NB4 (cell line): ENCODE measurements around the gene MOGAT3.

Source experiments
- DNase-seq: peaks from one replicate; pipeline ENCODE4 v3.0.0; 2010; ENCODE audit warnings: low read depth
- H3K4me3 ChIP-seq: one replicate; pipeline ENCODE4 v1.5.1; 2011; ENCODE audit warnings: mild to moderate bottlenecking, low read depth, low read length, moderate library complexity
- CTCF ChIP-seq: IDR thresholded peaks from one replicate; pipeline ENCODE4 v1.5.1; 2012; ENCODE audit warnings: low read depth, low read length
- MAX ChIP-seq: IDR thresholded peaks from 2 replicates; pipeline ENCODE4 v1.6.1; 2011; ENCODE audit warnings: low read depth, low read length
- MYC ChIP-seq: IDR thresholded peaks from 2 replicates; pipeline ENCODE4 v1.6.1; 2011; ENCODE audit warnings: low read depth, low read length
- POLR2A ChIP-seq: IDR thresholded peaks from 2 replicates; pipeline ENCODE4 v1.6.1; 2011; ENCODE audit warnings: mild to moderate bottlenecking; ENCODE audit not compliant: insufficient read length; ENCODE audit errors: extremely low read depth

Gene MOGAT3

GRCh38 chr7:101239191-101239950 lies 38.5 kb upstream of the MOGAT3 start:
- no peak for TF ChIP-seq CTCF
- no peak for TF ChIP-seq POLR2A
- TF ChIP-seq MAX, result no peak
- TF ChIP-seq MYC, result no peak
- no peak for DNase-seq
- H3K4me3 ChIP-seq, result no peak overlapping the region

GRCh38 chr7:101238226-101239182 lies 37.7 kb upstream of the MOGAT3 start:
- no peak overlapping the region for H3K4me3 ChIP-seq
- DNase-seq, result no peak
- TF ChIP-seq MYC, result no peak
- TF ChIP-seq MAX, result no peak

- H3K4me3 ChIP-seq, result no peak within 1 kb of the TSS
- DNase-seq, result no peak
- TF ChIP-seq MAX (no peak), MYC (no peak), CTCF (no peak), POLR2A (no peak)
These were observed 36.6 kb upstream of the MOGAT3 start, which contains the start of gene CLDN15 for GRCh38 chr7:101237206-101238067. Gene CLDN15 (minus strand): TSS chr7:101237802. CDS start chr7:101237581, 221 bp downstream.

- DNase-seq, result no peak
- no peak for TF ChIP-seq MYC
- no peak for TF ChIP-seq POLR2A
- TF ChIP-seq MAX, result no peak
- no peak for TF ChIP-seq CTCF
- no peak overlapping the region for H3K4me3 ChIP-seq
These were observed 35.5 kb upstream of the MOGAT3 start for GRCh38 chr7:101236292-101236835.

GRCh38 chr7:101235522-101235921 lies 34.7 kb upstream of the MOGAT3 start:
- no peak overlapping the region for H3K4me3 ChIP-seq
- DNase-seq, result no peak
- TF ChIP-seq MAX (no peak), MYC (no peak), CTCF (no peak), POLR2A (no peak)
